Measurements from ENCODE around the gene JAK3. TPM values are rescaled to one million over a fixed set of nuclear protein-coding genes. Genes with fewer than 3 reads are reported as not detected.

JAK3 gene
- total and polyA plus RNA-seq, 2 of the 8 experiments (the other 6 are each of a cell fraction or from before 2014, with no cell fraction given): 4.0 to 4.7 TPM

- H2BK5ac ChIP-seq (ENCODE audit: low read depth, low read length): no peak overlapping the region
- TF ChIP-seq GABPA (IDR thresholded peaks at IDR 0.05; ENCODE audit: borderline replicate concordance, insufficient read depth, low read length) (no peak), ASH2L (IDR thresholded peaks at IDR 0.05; ENCODE audit: low read length) (no peak), ATF3 (IDR thresholded peaks at IDR 0.05; ENCODE audit: insufficient read depth, low read depth, low read length) (no peak), EP300 (IDR thresholded peaks at IDR 0.05; ENCODE audit: borderline replicate concordance in 1 of 2, low read depth in 2 of 2, low read length in 2 of 2) (no peak), HDAC6 (IDR thresholded peaks at IDR 0.05; ENCODE audit: low read depth, low read length) (no peak), JUN (IDR thresholded peaks at IDR 0.05; ENCODE audit: low read depth, low read length) (no peak), TBP (IDR thresholded peaks at IDR 0.05; ENCODE audit: low read depth, low read length) (no peak), BCL11A (IDR thresholded peaks at IDR 0.05; ENCODE audit: low read depth in 2 of 2, low read length in 2 of 2) (no peak), SIX5 (IDR thresholded peaks at IDR 0.05; ENCODE audit: low read depth, low read length) (no peak), RXRA (IDR thresholded peaks at IDR 0.05; ENCODE audit: insufficient read depth, low read depth, low read length) (no peak), ZNF274 (IDR thresholded peaks at IDR 0.05; ENCODE audit: borderline replicate concordance, extremely low read depth, low read length) (no peak), SP4 (IDR thresholded peaks at IDR 0.05; ENCODE audit: low read length) (no peak), YY1 (IDR thresholded peaks at IDR 0.05; ENCODE audit: low read depth, low read length) (no peak)
- H3K9ac ChIP-seq (replicated peaks in 1 of 4; ENCODE audit: extremely low read depth in 1 of 4, low read depth in 3 of 4, low read length in 3 of 4): no peak overlapping the region
- no peak overlapping the region for H4K5ac ChIP-seq (ENCODE audit: insufficient read length, low read depth, low read length)
- no peak overlapping the region for H2BK20ac ChIP-seq (ENCODE audit: low read length)
- H3K9me3 ChIP-seq (ENCODE audit: insufficient read depth in 2 of 2, low read depth in 1 of 2, low read length in 1 of 2): no peaks in the 10 kb centered on the region
- H2BK15ac ChIP-seq (ENCODE audit: low read length): no peak overlapping the region
- peaks cover 0 to 11% (median 3%) of the 10 kb centered on the region in 4 experiments; a peak in 5 of 7 replicates for H3K27me3 ChIP-seq (replicated peaks in 1 of 4; ENCODE audit: control insufficient read depth in 3 of 4, extremely low read depth in 1 of 4, insufficient read depth in 3 of 4, low read length in 3 of 4)
- 88% methylated on average over 8 of the region's 8 CpGs; no CpG with 5 or more reads in 1 of the 2 experiments for WGBS, 2 experiments (ENCODE audit: extremely low coverage in 1 of 2, insufficient coverage in 1 of 2, insufficient read length in 1 of 2, insufficient replicate concordance in 2 of 2, low coverage in 1 of 2, low lambda C conversion rate in 2 of 2, missing lambda C conversion rate in 1 of 2)
- H3K56ac ChIP-seq (replicated peaks; ENCODE audit: insufficient read length, low read depth, low read length): no peak overlapping the region
- peaks cover 13% of the 10 kb centered on the region for H3K23me2 ChIP-seq (ENCODE audit: low read depth, low read length)
- no peak overlapping the region for H3K4ac ChIP-seq (replicated peaks; ENCODE audit: insufficient read length, low read depth, low read length)
- H3K4me3 ChIP-seq (ENCODE audit: extremely low read depth in 1 of 4, insufficient read depth in 2 of 4, low read depth in 3 of 4, low read length in 4 of 4): no peak overlapping the region
- no peak overlapping the region for H3K27ac ChIP-seq (ENCODE audit: low read depth, low read length)
- H2AK5ac ChIP-seq (ENCODE audit: low read depth, low read length): no peak overlapping the region
- no peak for FAIRE-seq
- no peak for DNase-seq (ENCODE audit: low read depth in 1 of 2, low spot score in 2 of 2)
- peaks cover 0 to 14% (median 4%) of the 10 kb centered on the region in 4 experiments; a peak in 5 of 7 replicates for H3K4me1 ChIP-seq (replicated peaks in 1 of 4; ENCODE audit: control insufficient read depth in 3 of 4, insufficient read depth in 4 of 4, low read length in 3 of 4)
- H4K20me1 ChIP-seq (replicated peaks in 1 of 2; ENCODE audit: control insufficient read depth in 1 of 2, insufficient read depth in 2 of 2, low read length in 2 of 2): no peaks in the 10 kb centered on the region
- H3K79me2 ChIP-seq (ENCODE audit: control insufficient read depth in 1 of 2, insufficient read depth in 2 of 2, low read length in 2 of 2): no peaks in the 10 kb centered on the region
- no peak overlapping the region for H3K4me2 ChIP-seq (ENCODE audit: insufficient read depth in 1 of 2, low read depth in 2 of 2, low read length in 2 of 2)
- CTCF ChIA-PET (ENCODE audit: partially characterized antibody): interaction anchor here (0.8 to 1.5 kb wide), 3 partner anchors 9 to 71 kb away, joined by 3 to 8 read pairs (median 5); no protein-coding TSS in a partner anchor
- H2AFZ ChIP-seq (ENCODE audit: low read length): no peak overlapping the region
- no peak overlapping the region for H2BK12ac ChIP-seq (ENCODE audit: low read depth, low read length)
- H3K18ac ChIP-seq (ENCODE audit: extremely low read depth, low read length): no peak overlapping the region
- no peak overlapping the region for H3K14ac ChIP-seq (ENCODE audit: insufficient read length)
- H2BK120ac ChIP-seq (replicated peaks; ENCODE audit: low read depth, low read length): no peak overlapping the region
- no peak overlapping the region for H3K23ac ChIP-seq (ENCODE audit: insufficient read length)
- POLR2A ChIA-PET (ENCODE audit: partially characterized antibody): interaction anchor here (1.5 to 12.1 kb wide), 2 partner anchors 16 to 87 kb away, joined by 3 to 141 read pairs; partner anchors contain the start of genes CCDC124 and RPL18A
- no peak overlapping the region for H4K91ac ChIP-seq (replicated peaks; ENCODE audit: insufficient read length, low read length)
- H4K8ac ChIP-seq (ENCODE audit: extremely low read depth, insufficient read depth, low read length): no peak overlapping the region
- H3K36me3 ChIP-seq (ENCODE audit: control insufficient read depth in 2 of 4, insufficient read depth in 4 of 4, low read length in 3 of 4): no peaks in the 10 kb centered on the region
- H3K79me1 ChIP-seq (ENCODE audit: low read depth, low read length): no peaks in the 10 kb centered on the region
Observed at GRCh38 chr19:17846146-17846545, 1.6 kb downstream of the JAK3 start.

Data from H1 (cell line).